SJSA1 (cell line): Measurements from ENCODE around the gene CXCL11. TPM values are rescaled to one million over a fixed set of nuclear protein-coding genes. Genes with fewer than 3 reads are reported as not detected.
"Not testable (repeated sequence)": the region's sequence is repeated elsewhere in the genome, so short reads cannot be mapped to it uniquely, and the experiment has no call there.

ENCODE experiments used
- DNase-seq, 2 experiments: peaks; one replicate each; pipeline ENCODE4 v3.0.0-alpha.2; 2015 to 2020; ENCODE audit warnings: low spot score in 2 of 2, low read depth in 1 of 2
- H3K27ac ChIP-seq: fragments of 250-450 bp; sonication (Bioruptor Pico); 2 replicates; pipeline ENCODE4 v1.5.1; 2020; ENCODE audit warnings: mild to moderate bottlenecking, moderate library complexity
- H3K27me3 ChIP-seq: fragments of 250-450 bp; sonication (Bioruptor Pico); replicated peaks from 2 replicates; pipeline ENCODE4 v1.5.1; 2020; ENCODE audit warnings: mild to moderate bottlenecking, moderate library complexity
- H3K36me3 ChIP-seq: fragments of 250-450 bp; sonication (Bioruptor Pico); 2 replicates; pipeline ENCODE4 v1.5.1; 2020; ENCODE audit warnings: mild to moderate bottlenecking
- H3K4me1 ChIP-seq: fragments of 250-450 bp; sonication (Bioruptor Pico); replicated peaks from 2 replicates; pipeline ENCODE4 v1.6.1; 2021; ENCODE audit warnings: mild to moderate bottlenecking
- H3K4me3 ChIP-seq: fragments of 250-450 bp; sonication (Bioruptor Pico); 2 replicates; pipeline ENCODE4 v1.5.1; 2020; ENCODE audit warnings: mild to moderate bottlenecking
- H3K9me3 ChIP-seq: fragments of 250-450 bp; sonication (Bioruptor Pico); replicated peaks from 2 replicates; pipeline ENCODE4 v1.5.1; 2020; ENCODE audit warnings: mild to moderate bottlenecking
- total RNA-seq: library from RNA; depleted of rRNA; stranded (reverse); fragments of >200 nt; shearing (Covaris generic); gene quantifications from 2 replicates; pipeline ENCODE4 v1.2.3, GENCODE V29; 2014

The CXCL11 gene
- total RNA-seq, 1 experiment from 2014 or later, result not detected

- Histone ChIP-seq H3K27me3 (no peaks in the 10 kb centered on the region; the same call in 1 of the 2 replicates), H3K4me1 (no peaks in the 10 kb centered on the region; the same call in 1 of the 2 replicates), H3K9me3 (no peaks in the 10 kb centered on the region), H3K4me3 (no peak overlapping the region), H3K36me3 (no peaks in the 10 kb centered on the region), H3K27ac (no peak overlapping the region)
- DNase-seq, result no peak
Measured at GRCh38 chr4:76003620-76004019, 32.2 kb downstream of the CXCL11 start.

GRCh38 chr4:76003035-76003434, 32.8 kb downstream of the CXCL11 start:
- no peaks in the 10 kb centered on the region for H3K36me3 ChIP-seq
- DNase-seq, result no peak
- no peaks in the 10 kb centered on the region; the same call in 1 of the 2 replicates for H3K4me1 ChIP-seq
- no peaks in the 10 kb centered on the region; the same call in 1 of the 2 replicates for H3K27me3 ChIP-seq
- H3K9me3 ChIP-seq, result no peaks in the 10 kb centered on the region
- no peak overlapping the region for H3K4me3 ChIP-seq
- H3K27ac ChIP-seq, result no peak overlapping the region

- Histone ChIP-seq H3K9me3 (no peaks in the 10 kb centered on the region), H3K27ac (no peak overlapping the region), H3K4me1 (no peaks in the 10 kb centered on the region; the same call in 1 of the 2 replicates), H3K4me3 (no peak overlapping the region), H3K27me3 (no peaks in the 10 kb centered on the region; the same call in 1 of the 2 replicates), H3K36me3 (no peaks in the 10 kb centered on the region)
- DNase-seq, result no peak
Measured at GRCh38 chr4:76002176-76002575, 33.7 kb downstream of the CXCL11 start.

GRCh38 chr4:76001700-76002099, 34.2 kb downstream of the CXCL11 start:
- Histone ChIP-seq H3K27ac (no peak overlapping the region), H3K4me1 (no peaks in the 10 kb centered on the region; the same call in 1 of the 2 replicates), H3K9me3 (no peaks in the 10 kb centered on the region), H3K4me3 (no peak overlapping the region), H3K36me3 (no peaks in the 10 kb centered on the region), H3K27me3 (no peaks in the 10 kb centered on the region; the same call in 1 of the 2 replicates)
- no peak for DNase-seq

- Histone ChIP-seq H3K27me3 (peaks cover 1% of the 10 kb centered on the region; the same call in 1 of the 2 replicates), H3K27ac (no peak overlapping the region), H3K36me3 (no peaks in the 10 kb centered on the region), H3K4me1 (no peaks in the 10 kb centered on the region; the same call in 1 of the 2 replicates), H3K9me3 (no peaks in the 10 kb centered on the region), H3K4me3 (no peak overlapping the region)
- DNase-seq, result no peak
Measured at GRCh38 chr4:76000279-76000678, 35.6 kb downstream of the CXCL11 start.

GRCh38 chr4:75998525-75999147, 37.2 kb downstream of the CXCL11 start:
- H3K4me3 ChIP-seq, H3K36me3 ChIP-seq, DNase-seq: not testable (repeated sequence)

GRCh38 chr4:75997946-75998345, 37.9 kb downstream of the CXCL11 start:
- Histone ChIP-seq H3K27me3 (0 out of 2 replicates have a peak, but pooled peaks cover 3% of the 10 kb centered on the region), H3K36me3 (no peaks in the 10 kb centered on the region), H3K9me3 (no peaks in the 10 kb centered on the region), H3K27ac (no peak overlapping the region), H3K4me1 (no peaks in the 10 kb centered on the region; the same call in 1 of the 2 replicates), H3K4me3 (no peak overlapping the region)
- no peak for DNase-seq

More at GRCh38 chr4:75998525-75999147, 37.2 kb downstream of the CXCL11 start:
- not testable (repeated sequence) for H3K27me3 ChIP-seq, H3K27ac ChIP-seq, H3K9me3 ChIP-seq, H3K4me1 ChIP-seq

GRCh38 chr4:75997081-75997480, 38.8 kb downstream of the CXCL11 start:
- Histone ChIP-seq H3K27me3 (0 out of 2 replicates have a peak, but pooled peaks cover 4% of the 10 kb centered on the region), H3K4me3 (no peak overlapping the region), H3K36me3 (no peaks in the 10 kb centered on the region), H3K27ac (no peak overlapping the region), H3K4me1 (no peaks in the 10 kb centered on the region; the same call in 1 of the 2 replicates), H3K9me3 (no peaks in the 10 kb centered on the region)
- no peak for DNase-seq

- no peaks in the 10 kb centered on the region for H3K4me1 ChIP-seq
- H3K36me3 ChIP-seq, result no peaks in the 10 kb centered on the region
- 0 out of 2 replicates have a peak, but pooled peaks cover 7% of the 10 kb centered on the region for H3K27me3 ChIP-seq
- H3K9me3 ChIP-seq, result no peaks in the 10 kb centered on the region
- H3K4me3 ChIP-seq, result no peak overlapping the region
- no peak overlapping the region for H3K27ac ChIP-seq
- peak in 1 of 2 experiments; percentile 40 for DNase-seq
Measured at GRCh38 chr4:75995727-75996126, 40.1 kb downstream of the CXCL11 start.

GRCh38 chr4:75992462-75992861, 43.4 kb downstream of the CXCL11 start:
- no peak for DNase-seq
- H3K27ac ChIP-seq, result no peak overlapping the region
- H3K4me1 ChIP-seq, result peaks cover 12% of the 10 kb centered on the region

GRCh38 chr4:75989846-75990528, 45.9 kb downstream of the CXCL11 start:
- Histone ChIP-seq H3K9me3 (no peaks in the 10 kb centered on the region), H3K36me3 (peaks cover 15% of the 10 kb centered on the region), H3K27me3 (0 out of 2 replicates have a peak, but pooled peaks cover 4% of the 10 kb centered on the region), H3K4me3 (peak overlapping the region; percentile 69), H3K27ac (peak overlapping the region; percentile 48), H3K4me1 (peaks cover 20% of the 10 kb centered on the region)
- DNase-seq, result peak in 1 of 2 experiments; percentile 22

More at GRCh38 chr4:75992462-75992861, 43.4 kb downstream of the CXCL11 start:
- no peak overlapping the region for H3K4me3 ChIP-seq
- H3K9me3 ChIP-seq, result no peaks in the 10 kb centered on the region
- peaks cover 15% of the 10 kb centered on the region for H3K36me3 ChIP-seq
- H3K27me3 ChIP-seq, result 0 out of 2 replicates have a peak, but pooled peaks cover 7% of the 10 kb centered on the region

- Histone ChIP-seq H3K36me3 (peaks cover 39% of the 10 kb centered on the region), H3K27ac (no peak overlapping the region)
Measured at GRCh38 chr4:75985116-75985515, 50.8 kb downstream of the CXCL11 start.

More at GRCh38 chr4:75985116-75985515, 50.8 kb downstream of the CXCL11 start:
- H3K27me3 ChIP-seq, result no peaks in the 10 kb centered on the region
- no peaks in the 10 kb centered on the region for H3K9me3 ChIP-seq
- H3K4me3 ChIP-seq, result no peak overlapping the region
- peaks cover 20% of the 10 kb centered on the region for H3K4me1 ChIP-seq
- peak; percentile 10 to 46 for DNase-seq
